Kidney (tissue), 14 donors: ENCODE data around the gene TLN1. TPM values are rescaled to one million over a fixed set of nuclear protein-coding genes. Genes with fewer than 3 reads are reported as not detected.
A peak's percentile ranks its signal among the peaks of the same experiment; 100 is the strongest.

Source experiments
- DNase-seq, 5 donors: peaks; one replicate each; pipeline ENCODE4 v3.0.0-alpha.2; 2013 to 2020
- FAIRE-seq: peaks from 2 replicates; lab custom pipeline; 2012; peaks lifted over from hg19 to GRCh38; lab: Jason Lieb, UNC
- H3K27ac ChIP-seq, 2 donors: one replicate each; pipeline ENCODE4 v1.7.0; 2013; ENCODE audit warnings: low read depth in 2 of 2, low read length in 2 of 2, inconsistent platforms in 1 of 2
- H3K27me3 ChIP-seq: one replicate; pipeline ENCODE4 v1.7.1; 2013; ENCODE audit warnings: low read length, inconsistent platforms; ENCODE audit not compliant: control insufficient read depth, insufficient read depth
- H3K36me3 ChIP-seq, 3 donors: one replicate each; pipeline versions ENCODE4 v1.7.0 to v1.7.1; 2013; ENCODE audit warnings: low read length in 3 of 3, control low read depth in 1 of 3, inconsistent platforms in 1 of 3; ENCODE audit not compliant: insufficient read depth in 3 of 3, control insufficient read depth in 2 of 3
- H3K4me1 ChIP-seq, 3 donors: one replicate each; pipeline versions ENCODE4 v1.7.0 to v1.7.1; 2013; ENCODE audit warnings: low read length in 3 of 3, inconsistent platforms in 1 of 3, low read depth in 1 of 3; ENCODE audit not compliant: control insufficient read depth in 2 of 3, insufficient read depth in 2 of 3
- H3K4me3 ChIP-seq, 3 donors: one replicate each; pipeline versions ENCODE4 v1.7.0 to v1.8.1; 2013; ENCODE audit warnings: low read length in 3 of 3, control low read depth in 1 of 3, inconsistent platforms in 1 of 3
- H3K9ac ChIP-seq, 3 donors: one replicate each; pipeline versions ENCODE4 v1.7.0 to v1.7.1; 2013; ENCODE audit warnings: low read length in 3 of 3, control low read depth in 1 of 3, inconsistent platforms in 1 of 3
- H3K9me3 ChIP-seq, 3 donors: one replicate each; pipeline versions ENCODE4 v1.7.0 to v1.7.1; 2013; ENCODE audit warnings: low read length in 3 of 3, control low read depth in 1 of 3, inconsistent platforms in 1 of 3; ENCODE audit not compliant: control insufficient read depth in 2 of 3, insufficient read depth in 1 of 3
- CTCF ChIP-seq: IDR thresholded peaks from 3 replicates; pipeline ENCODE4 v1.5.1; 2012; ENCODE audit warnings: mild to moderate bottlenecking, moderate library complexity, borderline replicate concordance; ENCODE audit not compliant: insufficient read depth; ENCODE audit errors: extremely low read depth
- intact Hi-C: fragments of 100-400 bp; cut with DNase I; formaldehyde crosslinking; loops from one replicate; pipeline ENCODE4 v1.11.1; 2022
- polyA plus RNA-seq: library from polyadenylated mRNA; stranded (reverse); fragments of 350-450 nt; fragmentation: Illumina TruSeq; extraction: RNeasy Lipid Tissue Mini Kit (QIAGEN cat#74804); gene quantifications from one replicate; pipeline ENCODE4 v1.2.3, GENCODE V29; 2014; ENCODE audit warnings: low read depth, low replicate concordance; ENCODE audit not compliant: insufficient read depth
- total RNA-seq: library from RNA; stranded (reverse); fragmentation: NEBNext Ultra II Directional; extraction: Animal tissue kit (Norgen Biotek cat#: 25700); gene quantifications from one replicate; pipeline ENCODE4 v1.2.1, GENCODE V29; 2021
- donor health status: control.
- donor health status: control.
- donor health status: control.
- donor health status: control.
- donor health status: control.
- donor health status: DM: yes; HTN: yes; CAD: no.
- donor health status: Normal renal cell carcinoma (clear cell type).

TLN1 gene
- total and polyA plus RNA-seq, 2 donors from 2014 or later: 71.7 to 376 TPM

DNA sequence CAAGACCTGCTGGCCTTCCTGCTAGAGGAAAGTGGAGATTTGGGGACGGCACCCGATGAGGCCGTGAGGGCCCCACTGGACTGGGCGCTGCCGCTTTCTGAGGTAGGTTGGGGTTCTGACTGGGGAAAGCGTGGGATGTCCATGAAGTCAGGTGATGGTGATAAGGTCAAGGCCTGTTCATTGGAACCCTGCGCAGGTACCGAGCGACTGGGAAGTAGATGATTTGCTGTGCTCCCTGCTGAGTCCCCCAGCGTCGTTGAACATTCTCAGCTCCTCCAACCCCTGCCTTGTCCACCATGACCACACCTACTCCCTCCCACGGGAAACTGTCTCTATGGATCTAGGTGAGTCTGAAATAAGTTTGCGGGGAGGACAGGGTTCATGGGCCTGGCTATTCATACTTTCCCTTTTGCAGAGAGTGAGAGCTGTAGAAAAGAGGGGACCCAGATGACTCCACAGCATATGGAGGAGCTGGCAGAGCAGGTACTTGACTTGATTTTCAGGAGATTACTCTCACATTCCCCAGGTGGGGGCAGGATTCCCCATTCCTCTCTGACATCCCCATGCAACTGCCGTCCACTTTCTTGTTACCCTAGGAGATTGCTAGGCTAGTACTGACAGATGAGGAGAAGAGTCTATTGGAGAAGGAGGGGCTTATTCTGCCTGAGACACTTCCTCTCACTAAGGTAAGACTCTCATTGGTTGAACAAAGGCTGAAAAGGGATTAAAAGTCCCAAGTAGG, 976 bp upstream of the TLN1 start:
- no peak for TF ChIP-seq CTCF
- peaks cover 10 to 37% (median 22%) of the 10 kb centered on the region in 3 donors for H3K36me3 ChIP-seq
- no peaks in the 10 kb centered on the region for H3K9me3 ChIP-seq
- no peak for FAIRE-seq
- no peaks in the 10 kb centered on the region for H3K27me3 ChIP-seq
- H3K9ac ChIP-seq: peak overlapping the region; percentile 75 to 97 (median 96)
- peak in 4 of 5 donors; percentile 26 to 76 (median 65) for DNase-seq
- peaks cover 11 to 45% (median 44%) of the 10 kb centered on the region in 3 donors for H3K4me1 ChIP-seq
- H3K4me3 ChIP-seq: peak overlapping the region; percentile 78 to 94 (median 94)
- H3K27ac ChIP-seq: peak overlapping the region; percentile 97 to 98
- intact Hi-C loops: no loop called here

GRCh38 chr9:35731415-35732184, 395 bp downstream of the TLN1 start:
- H3K4me3 ChIP-seq: peak overlapping the region; percentile 82 to 97 (median 88)

DNA sequence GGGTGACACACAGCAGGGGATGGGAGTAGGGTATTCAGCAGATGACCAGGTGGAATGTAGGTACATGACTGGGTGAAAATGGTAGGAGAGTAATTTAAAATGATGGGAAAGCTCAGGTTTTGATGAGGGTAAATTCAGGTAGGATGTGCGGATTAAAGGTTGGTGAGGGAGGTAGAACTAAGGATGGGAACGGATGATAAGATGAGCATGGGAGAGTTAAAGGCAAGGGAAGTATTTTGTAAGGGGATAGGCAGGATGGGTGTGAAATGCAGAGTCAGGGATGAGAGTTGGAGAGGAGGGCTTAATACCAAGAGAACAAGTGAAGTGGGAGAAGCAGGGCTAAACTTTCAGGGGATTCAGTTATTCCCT, 1.5 kb downstream of the TLN1 start:
- H3K36me3 ChIP-seq: peaks cover 1 to 12% (median 4%) of the 10 kb centered on the region in 3 donors
- no peaks in the 10 kb centered on the region for H3K9me3 ChIP-seq
- H3K9ac ChIP-seq: peak overlapping the region; percentile 12 to 97 (median 96)
- no peak for DNase-seq
- peak overlapping the region; percentile 82 to 97 (median 88) for H3K4me3 ChIP-seq
- no peaks in the 10 kb centered on the region for H3K27me3 ChIP-seq
- no peak for FAIRE-seq
- intact Hi-C loops: no loop called here
- H3K27ac ChIP-seq: peak overlapping the region; percentile 97 to 98
- H3K4me1 ChIP-seq: peaks cover 13 to 61% (median 56%) of the 10 kb centered on the region in 3 donors
- TF ChIP-seq CTCF: no peak

More at GRCh38 chr9:35731415-35732184, 395 bp downstream of the TLN1 start:
- no peak for TF ChIP-seq CTCF
- Histone ChIP-seq H3K36me3 (peaks cover 3 to 23% (median 10%) of the 10 kb centered on the region in 3 donors), H3K9me3 (no peaks in the 10 kb centered on the region), H3K4me1 (peaks cover 13 to 59% (median 58%) of the 10 kb centered on the region in 3 donors), H3K27me3 (no peaks in the 10 kb centered on the region), H3K9ac (peak overlapping the region; percentile 68 to 97 (median 96)), H3K27ac (peak overlapping the region; percentile 97 to 98)
- no peak for FAIRE-seq
- intact Hi-C loops: no loop called here
- DNase-seq: peak in 2 of 5 donors; percentile 45 to 57
